Calu3 (cell line): ENCODE data around the gene CBX2. TPM values are rescaled to one million over a fixed set of nuclear protein-coding genes. Genes with fewer than 3 reads are reported as not detected.

Experiments used
- BruUV-seq: library from RNA; stranded (reverse); fragments of 400-500 nt; replicated peaks from 2 replicates; lab custom pipeline; 2021; lab: Mats Ljungman, UMichigan
- CTCF ChIA-PET: fragments of 300-600 bp; sonication (Branson Sonifier 250); formaldehyde crosslinking; loops from one replicate; lab custom pipeline; 2022; ENCODE audit warnings: antibody characterized with exemption; lab: Charles Lee
- DNase-seq: peaks from one replicate; pipeline ENCODE4 v3.0.0; 2022
- H3K27ac Mint-ChIP-seq: one replicate; pipeline ENCODE4 v1.8.0; 2022; ENCODE audit warnings: mixed read lengths; ENCODE audit not compliant: unreplicated experiment
- H3K27me3 Mint-ChIP-seq: one replicate; pipeline ENCODE4 v1.8.0; 2022; ENCODE audit warnings: mixed read lengths; ENCODE audit not compliant: unreplicated experiment
- H3K36me3 Mint-ChIP-seq: one replicate; pipeline ENCODE4 v1.8.0; 2022; ENCODE audit warnings: mild to moderate bottlenecking, moderate library complexity, mixed read lengths; ENCODE audit not compliant: insufficient read depth, unreplicated experiment
- H3K4me1 Mint-ChIP-seq: one replicate; pipeline ENCODE4 v1.8.0; 2022; ENCODE audit warnings: mild to moderate bottlenecking, low read depth, mixed read lengths; ENCODE audit not compliant: unreplicated experiment
- H3K4me3 Mint-ChIP-seq: one replicate; pipeline ENCODE4 v1.8.0; 2022; ENCODE audit warnings: mild to moderate bottlenecking, low read depth, moderate library complexity, mixed read lengths; ENCODE audit not compliant: unreplicated experiment
- H3K9me3 Mint-ChIP-seq: one replicate; pipeline ENCODE4 v1.8.0; 2022; ENCODE audit warnings: low read depth, mixed read lengths; ENCODE audit not compliant: unreplicated experiment
- CTCF ChIP-seq: fragments of 200-600 bp; IDR thresholded peaks from one replicate; pipeline ENCODE4 v1.8.0; 2022; ENCODE audit warnings: antibody characterized with exemption; ENCODE audit not compliant: unreplicated experiment
- intact Hi-C: fragments of 100-400 bp; cut with micrococcal nuclease; formaldehyde crosslinking; loops from one replicate; pipeline ENCODE4 v1.10.0; 2022; ENCODE audit not compliant: unreplicated experiment
- total RNA-seq: library from RNA; stranded (reverse); gene quantifications from 2 replicates; pipeline ENCODE4 v1.2.3, GENCODE V29; 2022

CBX2 gene
- total RNA-seq, 1 experiment from 2014 or later = 8.3 TPM

GRCh38 chr17:79733692-79734070 is 44.3 kb upstream of the CBX2 start:
- intact Hi-C loops = no loop called here
- H3K4me1 Mint-ChIP-seq = peaks cover 25% of the 10 kb centered on the region
- H3K36me3 Mint-ChIP-seq = no peaks in the 10 kb centered on the region
- no peak for DNase-seq
- H3K9me3 Mint-ChIP-seq = no peaks in the 10 kb centered on the region
- H3K27me3 Mint-ChIP-seq = no peaks in the 10 kb centered on the region
- no peak for TF ChIP-seq CTCF
- no peak overlapping the region for H3K4me3 Mint-ChIP-seq
- BruUV-seq = no TSS peak
- CTCF ChIA-PET = no interaction called here
- H3K27ac Mint-ChIP-seq = no peak overlapping the region

DNA sequence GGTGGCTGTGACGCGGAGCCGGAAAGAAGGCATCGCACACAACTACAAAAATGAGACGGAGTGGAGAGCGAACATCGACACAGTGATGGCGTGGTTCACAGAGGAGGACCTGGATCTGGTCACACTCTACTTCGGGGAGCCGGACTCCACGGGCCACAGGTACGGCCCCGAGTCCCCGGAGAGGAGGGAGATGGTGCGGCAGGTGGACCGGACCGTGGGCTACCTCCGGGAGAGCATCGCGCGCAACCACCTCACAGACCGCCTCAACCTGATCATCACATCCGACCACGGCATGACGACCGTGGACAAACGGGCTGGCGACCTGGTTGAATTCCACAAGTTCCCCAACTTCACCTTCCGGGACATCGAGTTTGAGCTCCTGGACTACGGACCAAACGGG is 42.9 kb upstream of the CBX2 start:
- Mint-ChIP-seq H3K9me3 (no peaks in the 10 kb centered on the region), H3K27ac (no peak overlapping the region), H3K4me3 (no peak overlapping the region), H3K36me3 (peaks cover 11% of the 10 kb centered on the region), H3K4me1 (peaks cover 39% of the 10 kb centered on the region), H3K27me3 (no peaks in the 10 kb centered on the region)
- BruUV-seq = no TSS peak
- CTCF ChIA-PET = no interaction called here
- intact Hi-C loops = no loop called here
- no peak for DNase-seq
- no peak for TF ChIP-seq CTCF

DNA sequence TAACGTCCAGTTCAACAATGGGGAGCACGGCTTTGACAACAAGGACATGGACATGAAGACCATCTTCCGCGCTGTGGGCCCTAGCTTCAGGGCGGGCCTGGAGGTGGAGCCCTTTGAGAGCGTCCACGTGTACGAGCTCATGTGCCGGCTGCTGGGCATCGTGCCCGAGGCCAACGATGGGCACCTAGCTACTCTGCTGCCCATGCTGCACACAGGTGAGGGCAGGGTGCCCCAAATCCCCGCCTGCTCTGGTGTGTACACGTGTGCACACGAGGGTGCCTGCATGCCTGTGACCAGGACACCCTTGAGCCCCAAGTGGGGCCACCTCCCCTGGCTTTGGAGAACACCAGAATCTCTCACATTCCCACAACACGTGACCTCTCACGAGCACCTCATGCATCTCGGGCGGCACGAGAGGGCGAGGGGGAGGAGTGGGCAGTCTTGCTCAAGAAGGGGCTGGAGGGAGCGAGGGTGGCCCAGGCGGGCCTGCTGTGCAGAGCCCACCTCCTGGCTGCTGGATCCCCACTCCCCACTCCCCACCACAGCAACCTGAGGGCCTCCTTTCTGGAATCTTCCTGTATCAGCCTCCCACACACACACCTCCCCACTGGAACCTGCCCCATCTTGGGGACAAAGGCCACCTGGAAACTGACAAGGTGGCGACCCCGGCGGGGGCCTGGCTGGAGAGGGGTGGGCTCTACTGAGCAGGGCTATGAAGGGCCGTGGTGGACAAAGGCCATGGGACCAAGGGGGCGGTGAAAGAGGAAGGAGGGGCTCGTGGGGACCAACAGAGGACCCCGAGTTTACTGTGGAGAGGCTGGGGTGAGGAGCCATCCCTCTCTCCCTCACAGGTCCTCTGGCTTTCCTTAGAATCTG is 40.7 kb upstream of the CBX2 start:
- Mint-ChIP-seq H3K9me3 (no peaks in the 10 kb centered on the region), H3K4me3 (no peak overlapping the region), H3K4me1 (peaks cover 47% of the 10 kb centered on the region), H3K36me3 (peaks cover 11% of the 10 kb centered on the region), H3K27ac (no peak overlapping the region), H3K27me3 (no peaks in the 10 kb centered on the region)
- BruUV-seq = no TSS peak
- CTCF ChIA-PET = no interaction called here
- DNase-seq = no peak
- no peak for TF ChIP-seq CTCF
- intact Hi-C loops = no loop called here

DNA sequence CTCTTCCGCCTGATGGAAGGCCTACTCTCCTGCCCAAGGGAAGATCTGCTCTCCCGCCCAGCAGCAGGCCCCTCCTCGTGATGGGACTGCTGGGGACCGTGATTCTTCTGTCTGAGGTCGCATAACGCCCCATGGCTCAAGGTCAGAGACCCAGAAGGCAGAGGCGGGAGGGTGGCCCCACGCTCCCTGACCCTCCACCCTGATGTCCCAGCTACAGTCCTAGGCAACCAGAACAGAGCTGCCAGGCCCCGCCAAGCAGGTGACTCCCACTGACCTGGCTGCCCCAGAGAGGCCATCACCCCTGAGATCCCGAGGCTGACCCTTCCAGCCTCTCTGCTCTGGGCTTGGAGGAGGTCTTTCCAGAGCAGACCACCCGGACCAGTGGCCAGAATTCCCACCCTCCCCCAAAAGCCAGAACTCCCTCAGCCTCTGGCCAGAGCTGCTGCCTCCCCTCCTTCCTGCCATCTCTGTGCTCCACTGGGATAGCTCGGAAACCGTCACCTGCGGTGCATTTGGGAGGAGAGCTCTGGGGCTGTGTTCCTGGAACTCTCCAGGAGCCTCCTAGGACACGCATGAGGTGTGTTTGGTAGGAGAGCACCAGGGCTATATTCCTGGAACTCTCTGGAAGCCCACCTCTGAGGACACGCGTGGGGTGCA is 39.9 kb upstream of the CBX2 start:
- BruUV-seq = no TSS peak
- H3K4me3 Mint-ChIP-seq = peak overlapping the region; percentile 45
- H3K4me1 Mint-ChIP-seq = peaks cover 43% of the 10 kb centered on the region
- intact Hi-C loops = no loop called here
- H3K27ac Mint-ChIP-seq = no peak overlapping the region
- no peaks in the 10 kb centered on the region for H3K9me3 Mint-ChIP-seq
- H3K27me3 Mint-ChIP-seq = no peaks in the 10 kb centered on the region
- no peak for TF ChIP-seq CTCF
- DNase-seq = no peak
- peaks cover 16% of the 10 kb centered on the region for H3K36me3 Mint-ChIP-seq
- CTCF ChIA-PET = no interaction called here
